Endothelial cell of umbilical vein (primary cell): ENCODE results near the gene DPP6. TPM values are rescaled to one million over a fixed set of nuclear protein-coding genes. Genes with fewer than 3 reads are reported as not detected.

Source experiments
- BruUV-seq: library from RNA; stranded (reverse); fragments of 400-500 nt; replicated peaks from 2 replicates; lab custom pipeline; 2021; lab: Mats Ljungman, UMichigan
- CTCF ChIA-PET: fragments of 300-600, 350-600 bp; sonication (Branson Sonifier 250); formaldehyde crosslinking; loops from one replicate; lab custom pipeline; 2021; ENCODE audit warnings: antibody characterized with exemption, inconsistent platforms; lab: Charles Lee
- POLR2A ChIA-PET: fragments of 300-600, 350-600 bp; sonication (Branson Sonifier 250); formaldehyde crosslinking; loops from one replicate; lab custom pipeline; 2021; ENCODE audit warnings: antibody characterized with exemption, inconsistent platforms; lab: Charles Lee
- DNase-seq: peaks from one replicate; pipeline ENCODE4 v3.0.0-alpha.2; 2011; ENCODE audit warnings: low read depth, low spot score
- FAIRE-seq: peaks from 2 replicates; lab custom pipeline; 2011; peaks lifted over from hg19 to GRCh38; lab: Jason Lieb, UNC
- H2AFZ ChIP-seq: 2 replicates; pipeline ENCODE4 v1.6.0; 2012; ENCODE audit warnings: low read depth, low read length, control low read depth, inconsistent platforms
- H3K27ac ChIP-seq: 2 replicates; pipeline ENCODE4 v1.5.1; 2011; ENCODE audit warnings: low read depth, mild to moderate bottlenecking, control low read depth, low read length, moderate library complexity; ENCODE audit not compliant: insufficient read depth
- H3K27me3 ChIP-seq, 2 experiments: 2 replicates each; pipeline versions ENCODE4 v1.6.0 to v1.6.1; 2011; ENCODE audit warnings: low read length in 2 of 2, mixed read lengths in 1 of 2; ENCODE audit not compliant: control insufficient read depth in 2 of 2, insufficient read depth in 2 of 2
- H3K36me3 ChIP-seq, 2 experiments: 2 replicates in 1 of 2; 3 replicates in 1 of 2; pipeline ENCODE4 v1.5.1; 2011; ENCODE audit warnings: low read length in 2 of 2, mild to moderate bottlenecking in 1 of 2, moderate library complexity in 1 of 2; ENCODE audit not compliant: control insufficient read depth in 2 of 2, insufficient read depth in 2 of 2; ENCODE audit errors: extremely low read depth in 1 of 2
- H3K4me1 ChIP-seq: 3 replicates; pipeline ENCODE4 v1.5.1; 2011; ENCODE audit warnings: mild to moderate bottlenecking, low read length; ENCODE audit not compliant: control insufficient read depth, insufficient read depth; ENCODE audit errors: extremely low read depth
- H3K4me2 ChIP-seq: 2 replicates; pipeline ENCODE4 v1.6.1; 2011; ENCODE audit warnings: low read length, control low read depth, mixed read lengths; ENCODE audit not compliant: insufficient read depth
- H3K4me3 ChIP-seq, 3 experiments: fragments of 200-600 bp in 1 of 3; sonication (generic), shearing (Covaris generic) in 1 of 3; replicated peaks in 1 of 3; 2 replicates each; pipeline ENCODE4 v1.5.1; 2011 to 2016; ENCODE audit warnings: control low read depth in 3 of 3, low read length in 3 of 3, mild to moderate bottlenecking in 2 of 3, inconsistent platforms in 1 of 3, low read depth in 1 of 3, moderate library complexity in 1 of 3; ENCODE audit not compliant: insufficient read depth in 1 of 3
- H3K79me2 ChIP-seq: 2 replicates; pipeline ENCODE4 v1.6.0; 2012; ENCODE audit warnings: low read length, inconsistent platforms; ENCODE audit not compliant: control insufficient read depth, insufficient read depth
- H3K9ac ChIP-seq: replicated peaks from 2 replicates; pipeline ENCODE3; 2011; ENCODE audit warnings: low read length, control low read depth; ENCODE audit not compliant: insufficient read depth; ENCODE audit errors: extremely low read depth
- H3K9me1 ChIP-seq: replicated peaks from 3 replicates; pipeline ENCODE4 v1.6.0; 2011; ENCODE audit warnings: mild to moderate bottlenecking, low read length; ENCODE audit not compliant: control insufficient read depth, insufficient read depth; ENCODE audit errors: extremely low read depth
- H3K9me3 ChIP-seq: replicated peaks from 2 replicates; pipeline ENCODE4 v1.5.1; 2012; ENCODE audit warnings: low read length, inconsistent platforms; ENCODE audit not compliant: control insufficient read depth, insufficient read depth
- H4K20me1 ChIP-seq: replicated peaks from 2 replicates; pipeline ENCODE3; 2011; ENCODE audit warnings: mild to moderate bottlenecking, low read length; ENCODE audit not compliant: control insufficient read depth, insufficient read depth; ENCODE audit errors: extremely low read depth
- EZH2 ChIP-seq: IDR thresholded peaks from 2 replicates; pipeline ENCODE4 v1.6.1; 2012; ENCODE audit warnings: borderline replicate concordance, low read depth, mild to moderate bottlenecking, moderate library complexity, low read length, inconsistent platforms; ENCODE audit not compliant: severe bottlenecking
- FOS ChIP-seq: IDR thresholded peaks from 2 replicates; pipeline ENCODE4 v1.6.1; 2011; ENCODE audit warnings: mild to moderate bottlenecking, low read length, moderate library complexity, borderline replicate concordance; ENCODE audit not compliant: insufficient read depth
- GATA2 ChIP-seq: IDR thresholded peaks from 2 replicates; pipeline ENCODE4 v1.7.0; 2011; ENCODE audit warnings: low read depth, mild to moderate bottlenecking, moderate library complexity, mixed read lengths, low read length; ENCODE audit not compliant: insufficient read length, insufficient read depth
- JUN ChIP-seq: IDR thresholded peaks from 2 replicates; pipeline ENCODE4 v1.6.1; 2011; ENCODE audit warnings: borderline replicate concordance, low read depth; ENCODE audit not compliant: insufficient read length, insufficient read depth
- MYC ChIP-seq: IDR thresholded peaks from one replicate; pipeline ENCODE4 v1.6.1; 2011; ENCODE audit warnings: mild to moderate bottlenecking, low read depth, low read length
- POLR2A ChIP-seq: IDR thresholded peaks from 2 replicates; pipeline ENCODE4 v1.6.1; 2012; ENCODE audit warnings: low read depth, mild to moderate bottlenecking, control low read depth, low read length
- POLR2AphosphoS5 ChIP-seq: IDR thresholded peaks from 2 replicates; pipeline ENCODE4 v1.6.1; 2012; ENCODE audit warnings: low read depth, mild to moderate bottlenecking, control low read depth, low read length, moderate library complexity; ENCODE audit not compliant: insufficient read depth
- dilution Hi-C: fragments of 300-500 bp; cut with MboI; formaldehyde crosslinking; loops from one replicate; pipeline ENCODE4 v1.15.0; 2019; ENCODE audit warnings: low sequenced_read_pairs; ENCODE audit not compliant: extremely low pct_ligation_motif_present
- intact Hi-C: fragments of 100-400 bp; cut with micrococcal nuclease; formaldehyde crosslinking; loops from one replicate; pipeline ENCODE4 v1.10.0; 2022
- polyA plus RNA-seq, 4 experiments: library from polyadenylated mRNA; depleted of rRNA in 3 of 4; stranded (reverse) in 3 of 4; unstranded in 1 of 4; fragments of >200 nt; gene quantifications; 2 replicates each; pipeline versions ENCODE4 v1.2.1 to v1.2.3, GENCODE V29; 2011 to 2012; ENCODE audit warnings: missing spikeins in 1 of 4
- total RNA-seq: library from RNA; stranded (reverse); gene quantifications from 2 replicates; pipeline ENCODE4 v1.2.3, GENCODE V29; 2021
- TF ChIP-seq, protein P1 (sequence below), 2 donors: IDR thresholded peaks; 1 replicate in 1 of 2; 2 replicates in 1 of 2; pipeline ENCODE4 v1.5.1; 2011; ENCODE audit warnings: low read length in 2 of 2, mild to moderate bottlenecking in 2 of 2, moderate library complexity in 2 of 2, control low read depth in 1 of 2, inconsistent platforms in 1 of 2, low read depth in 1 of 2; ENCODE audit not compliant: insufficient read depth in 1 of 2; ENCODE audit errors: extremely low read depth in 1 of 2
- TF ChIP-seq, protein P2 (sequence below): IDR thresholded peaks from 2 replicates; pipeline ENCODE4 v1.6.1; 2011; ENCODE audit not compliant: insufficient read depth, insufficient read length

DPP6 gene
- total and polyA plus RNA-seq, 2 donors (not counting 3 experiments of a cell fraction or from before 2014, with no cell fraction given) = not detected

DNA sequence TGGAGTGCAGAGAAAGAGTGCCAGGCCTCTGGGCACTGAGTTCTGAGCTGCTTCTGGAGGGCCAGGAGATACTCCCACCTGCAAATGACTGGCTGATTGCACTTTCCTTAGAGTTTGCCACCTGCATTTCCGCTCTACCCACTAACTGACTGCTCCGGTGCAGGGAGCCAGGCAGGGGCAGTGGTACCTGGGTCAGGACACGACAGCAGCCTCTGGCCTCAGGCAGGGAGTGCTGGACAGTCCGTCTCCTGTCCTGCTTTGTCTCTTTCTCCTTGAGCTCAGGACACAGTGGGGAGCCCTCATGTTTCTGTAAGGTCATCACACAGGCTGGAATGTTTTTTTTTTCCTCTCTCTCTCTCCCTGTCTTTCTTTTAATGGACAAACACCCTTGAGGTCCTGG lies 252.0 kb downstream of the DPP6 start:
- no TSS peak for BruUV-seq
- ChIA-PET POLR2A (no interaction called here), CTCF (no interaction called here)
- no peak overlapping the region for H2AFZ ChIP-seq
- H4K20me1 ChIP-seq = no peaks in the 10 kb centered on the region
- TF ChIP-seq POLR2AphosphoS5 (no peak), GATA2 (no peak), FOS (no peak), MYC (no peak), POLR2A (no peak), EZH2 (no peak), JUN (no peak)
- TF ChIP-seq, protein P1, sequence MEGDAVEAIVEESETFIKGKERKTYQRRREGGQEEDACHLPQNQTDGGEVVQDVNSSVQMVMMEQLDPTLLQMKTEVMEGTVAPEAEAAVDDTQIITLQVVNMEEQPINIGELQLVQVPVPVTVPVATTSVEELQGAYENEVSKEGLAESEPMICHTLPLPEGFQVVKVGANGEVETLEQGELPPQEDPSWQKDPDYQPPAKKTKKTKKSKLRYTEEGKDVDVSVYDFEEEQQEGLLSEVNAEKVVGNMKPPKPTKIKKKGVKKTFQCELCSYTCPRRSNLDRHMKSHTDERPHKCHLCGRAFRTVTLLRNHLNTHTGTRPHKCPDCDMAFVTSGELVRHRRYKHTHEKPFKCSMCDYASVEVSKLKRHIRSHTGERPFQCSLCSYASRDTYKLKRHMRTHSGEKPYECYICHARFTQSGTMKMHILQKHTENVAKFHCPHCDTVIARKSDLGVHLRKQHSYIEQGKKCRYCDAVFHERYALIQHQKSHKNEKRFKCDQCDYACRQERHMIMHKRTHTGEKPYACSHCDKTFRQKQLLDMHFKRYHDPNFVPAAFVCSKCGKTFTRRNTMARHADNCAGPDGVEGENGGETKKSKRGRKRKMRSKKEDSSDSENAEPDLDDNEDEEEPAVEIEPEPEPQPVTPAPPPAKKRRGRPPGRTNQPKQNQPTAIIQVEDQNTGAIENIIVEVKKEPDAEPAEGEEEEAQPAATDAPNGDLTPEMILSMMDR (IDR thresholded peaks at IDR 0.05; ENCODE audit: extremely low read depth in 1 of 2, insufficient read depth in 1 of 2, low read depth in 1 of 2, low read length in 2 of 2) = no peak
- TF ChIP-seq, protein P2, sequence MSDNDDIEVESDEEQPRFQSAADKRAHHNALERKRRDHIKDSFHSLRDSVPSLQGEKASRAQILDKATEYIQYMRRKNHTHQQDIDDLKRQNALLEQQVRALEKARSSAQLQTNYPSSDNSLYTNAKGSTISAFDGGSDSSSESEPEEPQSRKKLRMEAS = no peak
- H3K4me1 ChIP-seq = no peaks in the 10 kb centered on the region
- H3K36me3 ChIP-seq = no peaks in the 10 kb centered on the region
- H3K9ac ChIP-seq = no peak overlapping the region
- dilution Hi-C loops = no loop called here
- H3K4me3 ChIP-seq = no peak overlapping the region
- intact Hi-C loops = no loop called here
- no peaks in the 10 kb centered on the region for H3K27me3 ChIP-seq
- H3K9me3 ChIP-seq = peaks cover 4% of the 10 kb centered on the region
- no peaks in the 10 kb centered on the region for H3K79me2 ChIP-seq
- H3K27ac ChIP-seq = no peak overlapping the region
- DNase-seq = no peak
- no peaks in the 10 kb centered on the region for H3K9me1 ChIP-seq
- no peak for FAIRE-seq
- H3K4me2 ChIP-seq = no peak overlapping the region
